Esophagus muscularis mucosa (tissue), 4 donors: ENCODE measurements around the gene CDC6. TPM values are rescaled to one million over a fixed set of nuclear protein-coding genes. Genes with fewer than 3 reads are reported as not detected.
"Not testable (repeated sequence)": the region's sequence is repeated elsewhere in the genome, so short reads cannot be mapped to it uniquely, and the experiment has no call there.

Experiments used
- DNase-seq: peaks from one replicate; pipeline ENCODE4 v3.0.0-alpha.2; 2017; ENCODE audit errors: extremely low spot score
- H3K27ac ChIP-seq, 4 donors: fragments of 200-600 bp; sonication (generic); replicated peaks in 1 of 4; 1 replicate in 3 of 4; 2 replicates in 1 of 4; pipeline ENCODE4 v1.5.1; 2016 to 2019; ENCODE audit warnings: mild to moderate bottlenecking in 1 of 4
- H3K27me3 ChIP-seq, 4 donors: fragments of 200-600 bp; sonication (generic); one replicate each; pipeline versions ENCODE4 v1.5.1 to v1.6.0; 2016 to 2019
- H3K36me3 ChIP-seq, 4 donors: fragments of 200-600 bp; sonication (generic); one replicate each; pipeline ENCODE4 v1.5.1; 2016 to 2019
- H3K4me1 ChIP-seq, 4 donors: fragments of 200-600 bp; sonication (generic); one replicate each; pipeline ENCODE4 v1.5.1; 2016 to 2019
- H3K4me3 ChIP-seq, 4 donors: fragments of 200-600 bp; sonication (generic); 1 replicate in 2 of 4; 2 replicates in 2 of 4; pipeline ENCODE4 v1.5.1; 2016 to 2019; ENCODE audit warnings: mild to moderate bottlenecking in 4 of 4, moderate library complexity in 1 of 4
- H3K9me3 ChIP-seq, 4 donors: fragments of 200-600 bp; sonication (generic); 1 replicate in 3 of 4; 2 replicates in 1 of 4; pipeline ENCODE4 v1.5.1; 2016 to 2019
- EP300 ChIP-seq: sonication (generic); formaldehyde crosslinking; IDR thresholded peaks from one replicate; pipeline ENCODE4 v1.6.1; 2017; ENCODE audit warnings: antibody characterized with exemption
- POLR2A ChIP-seq: fragments of 450-650 bp; IDR thresholded peaks from one replicate; pipeline ENCODE4 v1.6.1; 2017; ENCODE audit warnings: antibody characterized with exemption, moderate library complexity, mild to moderate bottlenecking, low read depth
- POLR2AphosphoS5 ChIP-seq, 2 donors: sonication (generic); formaldehyde crosslinking; IDR thresholded peaks; one replicate each; pipeline ENCODE4 v1.6.1; 2017; ENCODE audit warnings: antibody characterized with exemption in 2 of 2
- whole genome bisulfite sequencing: methylation state at CpG from one replicate; pipeline ENCODE4 v1.1.5; 2018; 5-methylcytosine and 5-hydroxymethylcytosine counted together
- intact Hi-C: fragments of 100-400 bp; cut with DNase I; formaldehyde crosslinking; loops from one replicate; pipeline ENCODE4 v1.15.1; 2023
- total RNA-seq, 4 donors: library from RNA; depleted of rRNA; stranded (reverse); fragments of >200 nt; gene quantifications; one replicate each; pipeline versions ENCODE4 v1.1.0 to v1.2.1, GENCODE V29; 2016
- TF ChIP-seq, protein P1 (sequence below), 3 experiments: fragments of 200-600 bp in 2 of 3; fragments of 450-650 bp in 1 of 3; sonication (generic) in 2 of 3; IDR thresholded peaks; one replicate each; pipeline ENCODE4 v1.5.1; 2017 to 2019; ENCODE audit warnings: antibody characterized with exemption in 3 of 3, mild to moderate bottlenecking in 2 of 3, moderate library complexity in 1 of 3

Gene CDC6
- total RNA-seq, 4 donors from 2014 or later, result 0.32 to 0.83 (median 0.44) TPM

- intact Hi-C loops, result loop anchor here (2.0 kb wide), 1 partner anchor 88 kb away; no protein-coding TSS in a partner anchor
- H3K27me3 ChIP-seq, result no peaks in the 10 kb centered on the region
- H3K4me1 ChIP-seq, result peaks cover 28 to 42% (median 32%) of the 10 kb centered on the region in 4 donors
- DNase-seq, result no peak
- H3K9me3 ChIP-seq, result no peaks in the 10 kb centered on the region
- no peak overlapping the region for H3K4me3 ChIP-seq
- no peaks in the 10 kb centered on the region for H3K36me3 ChIP-seq
- H3K27ac ChIP-seq, result peak overlapping the region in 1 of 4 donors; percentile 48
- TF ChIP-seq POLR2A, result no peak
- no peak for TF ChIP-seq EP300
- TF ChIP-seq POLR2AphosphoS5 (IDR thresholded peaks at IDR 0.05), result no peak
- 61% methylated on average over 2 of the region's 2 CpGs for WGBS
These were observed 3.6 kb downstream of the CDC6 start for GRCh38 chr17:40291281-40291664.

- 63% methylated on average over 1 of the region's 1 CpG for WGBS
- intact Hi-C loops, result no loop called here
These were observed 5.7 kb downstream of the CDC6 start for GRCh38 chr17:40293363-40293762.

DNA sequence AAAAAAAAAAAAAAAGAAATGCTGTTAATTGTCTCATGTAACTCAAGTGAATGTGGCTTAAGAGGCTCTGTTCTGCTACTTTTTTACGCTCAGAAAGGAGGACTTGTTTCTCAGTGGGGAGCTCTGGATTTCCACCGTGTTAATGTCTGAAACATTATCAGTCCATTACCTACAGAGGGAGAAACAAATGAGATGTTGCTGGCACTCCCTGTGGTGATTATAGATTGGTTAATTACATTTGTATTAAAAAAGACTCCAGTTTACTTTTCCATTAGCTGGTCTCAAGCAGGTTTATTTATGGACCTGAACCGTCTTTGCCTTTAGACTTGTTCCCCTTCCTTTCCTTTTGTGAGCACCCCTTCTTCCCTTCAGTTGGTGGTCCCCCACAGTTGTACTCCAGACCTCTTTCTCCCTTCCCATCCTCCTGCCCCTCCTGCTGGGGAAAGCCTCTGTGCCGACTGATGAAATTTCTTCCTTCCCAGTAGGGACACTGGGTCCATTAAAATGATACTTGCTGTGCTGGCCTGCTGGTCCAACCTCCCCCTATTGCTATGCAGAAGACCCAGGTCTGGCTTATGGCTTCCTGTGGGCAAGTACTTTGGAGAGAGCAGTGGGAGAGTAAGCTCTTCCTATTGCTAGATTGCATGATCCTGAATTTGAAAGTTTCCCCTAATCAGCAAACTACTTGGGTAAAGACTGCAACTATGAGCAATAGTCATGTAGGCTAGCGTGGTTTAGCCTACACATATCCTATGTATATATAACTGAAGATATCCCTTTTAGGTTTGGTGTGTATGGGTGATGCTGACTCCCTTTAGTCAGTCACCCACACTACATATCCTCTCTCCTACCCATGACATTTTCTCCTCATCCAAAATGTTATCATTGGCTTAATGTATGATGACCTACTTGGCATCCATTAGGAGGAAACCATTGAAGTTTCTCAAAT, 8.1 kb downstream of the CDC6 start:
- DNase-seq, result no peak
- H3K9me3 ChIP-seq, result no peaks in the 10 kb centered on the region
- no peaks in the 10 kb centered on the region for H3K36me3 ChIP-seq
- TF ChIP-seq POLR2AphosphoS5 (IDR thresholded peaks at IDR 0.05) (no peak), EP300 (no peak), POLR2A (no peak)
- TF ChIP-seq, protein P1, sequence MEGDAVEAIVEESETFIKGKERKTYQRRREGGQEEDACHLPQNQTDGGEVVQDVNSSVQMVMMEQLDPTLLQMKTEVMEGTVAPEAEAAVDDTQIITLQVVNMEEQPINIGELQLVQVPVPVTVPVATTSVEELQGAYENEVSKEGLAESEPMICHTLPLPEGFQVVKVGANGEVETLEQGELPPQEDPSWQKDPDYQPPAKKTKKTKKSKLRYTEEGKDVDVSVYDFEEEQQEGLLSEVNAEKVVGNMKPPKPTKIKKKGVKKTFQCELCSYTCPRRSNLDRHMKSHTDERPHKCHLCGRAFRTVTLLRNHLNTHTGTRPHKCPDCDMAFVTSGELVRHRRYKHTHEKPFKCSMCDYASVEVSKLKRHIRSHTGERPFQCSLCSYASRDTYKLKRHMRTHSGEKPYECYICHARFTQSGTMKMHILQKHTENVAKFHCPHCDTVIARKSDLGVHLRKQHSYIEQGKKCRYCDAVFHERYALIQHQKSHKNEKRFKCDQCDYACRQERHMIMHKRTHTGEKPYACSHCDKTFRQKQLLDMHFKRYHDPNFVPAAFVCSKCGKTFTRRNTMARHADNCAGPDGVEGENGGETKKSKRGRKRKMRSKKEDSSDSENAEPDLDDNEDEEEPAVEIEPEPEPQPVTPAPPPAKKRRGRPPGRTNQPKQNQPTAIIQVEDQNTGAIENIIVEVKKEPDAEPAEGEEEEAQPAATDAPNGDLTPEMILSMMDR (IDR thresholded peaks at IDR 0.05), result no peak
- H3K27me3 ChIP-seq, result no peaks in the 10 kb centered on the region
- H3K4me1 ChIP-seq, result peaks cover 28 to 37% (median 33%) of the 10 kb centered on the region in 4 donors
- intact Hi-C loops, result no loop called here
- H3K27ac ChIP-seq, result no peak overlapping the region
- H3K4me3 ChIP-seq, result no peak overlapping the region
- WGBS, result 81% methylated on average over 5 of the region's 5 CpGs

More at GRCh38 chr17:40293363-40293762, 5.7 kb downstream of the CDC6 start:
- H3K27me3 ChIP-seq, result no peaks in the 10 kb centered on the region
- TF ChIP-seq, protein P1 (IDR thresholded peaks at IDR 0.05), result no peak
- peak; percentile 24 to 59 for TF ChIP-seq POLR2AphosphoS5 (IDR thresholded peaks at IDR 0.05)
- TF ChIP-seq EP300, result no peak
- TF ChIP-seq POLR2A, result no peak
- no peak overlapping the region for H3K4me3 ChIP-seq
- peaks cover 21 to 34% (median 29%) of the 10 kb centered on the region in 4 donors for H3K4me1 ChIP-seq
- no peak for DNase-seq
- no peaks in the 10 kb centered on the region for H3K36me3 ChIP-seq
- no peaks in the 10 kb centered on the region for H3K9me3 ChIP-seq
- peak overlapping the region; percentile 22 to 62 (median 40) for H3K27ac ChIP-seq

DNA sequence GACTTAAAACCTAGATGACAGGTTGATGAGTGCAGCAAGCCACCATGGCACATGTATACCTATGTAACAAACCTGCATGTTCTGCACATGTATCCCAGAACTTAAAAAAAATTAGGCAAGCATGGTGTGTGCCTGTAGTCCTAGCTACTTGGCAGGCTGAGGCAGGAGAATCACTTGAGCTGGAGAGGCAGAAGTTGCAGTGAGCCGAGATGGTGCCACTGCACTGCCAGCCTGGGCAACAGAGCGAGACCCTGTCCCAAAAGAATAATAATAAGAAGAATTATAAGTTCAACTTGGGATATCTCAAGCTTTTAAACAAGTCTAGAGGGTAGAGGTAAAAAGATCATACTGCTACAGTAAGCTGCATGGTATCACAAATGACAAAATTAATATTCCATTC, 9.8 kb downstream of the CDC6 start:
- H3K4me3 ChIP-seq, result no peak overlapping the region
- no peaks in the 10 kb centered on the region for H3K9me3 ChIP-seq
- H3K36me3 ChIP-seq, result no peaks in the 10 kb centered on the region
- 83% methylated on average over 2 of the region's 2 CpGs for WGBS
- no peak for DNase-seq
- TF ChIP-seq, protein P1 (IDR thresholded peaks at IDR 0.05), result no peak
- TF ChIP-seq POLR2AphosphoS5 (IDR thresholded peaks at IDR 0.05) (no peak), EP300 (no peak), POLR2A (no peak)
- no peak overlapping the region for H3K27ac ChIP-seq
- H3K27me3 ChIP-seq, result no peaks in the 10 kb centered on the region
- intact Hi-C loops, result no loop called here
- peaks cover 23 to 34% (median 29%) of the 10 kb centered on the region in 4 donors for H3K4me1 ChIP-seq

GRCh38 chr17:40298726-40299125, 11.0 kb downstream of the CDC6 start:
- Histone ChIP-seq H3K4me1 (peaks cover 32 to 36% (median 34%) of the 10 kb centered on the region in 4 donors), H3K9me3 (no peaks in the 10 kb centered on the region), H3K27ac (peak overlapping the region; percentile 3 to 58 (median 21)), H3K27me3 (no peaks in the 10 kb centered on the region), H3K4me3 (no peak overlapping the region), H3K36me3 (no peaks in the 10 kb centered on the region)
- intact Hi-C loops, result no loop called here
- TF ChIP-seq POLR2AphosphoS5 (IDR thresholded peaks at IDR 0.05) (no peak), EP300 (no peak), POLR2A (no peak)
- TF ChIP-seq, protein P1 (IDR thresholded peaks at IDR 0.05), result no peak
- 40% methylated on average over 3 of the region's 3 CpGs for WGBS
- no peak for DNase-seq

GRCh38 chr17:40299159-40299757, 11.6 kb downstream of the CDC6 start:
- intact Hi-C loops, H3K4me3 ChIP-seq, H3K36me3 ChIP-seq, H3K9me3 ChIP-seq, H3K27me3 ChIP-seq, DNase-seq: not testable (repeated sequence)
- Histone ChIP-seq H3K27ac (peak overlapping the region in 3 of 4 donors; percentile 24 to 58 (median 36)), H3K4me1 (peaks cover 35 to 41% (median 36%) of the 10 kb centered on the region in 4 donors)
- WGBS, result 74% methylated on average over 7 of the region's 7 CpGs
